GM12878 (cell line): Measurements from ENCODE around the gene KLHL5.

Experiments used
- HDAC2 ChIP-seq: fragments of 200-600 bp; sonication (generic); IDR thresholded peaks from 2 replicates; pipeline ENCODE4 v1.6.1; 2017
- NR2C1 ChIP-seq: fragments of 450-650 bp; IDR thresholded peaks from 2 replicates; pipeline ENCODE4 v1.6.1; 2017; ENCODE audit warnings: antibody characterized with exemption, mild to moderate bottlenecking, moderate library complexity
- POLR2A ChIP-seq: IDR thresholded peaks from 2 replicates; pipeline ENCODE4 v1.6.1; 2011; ENCODE audit warnings: low read depth, mild to moderate bottlenecking, low read length
- POLR2AphosphoS5 ChIP-seq: IDR thresholded peaks from 2 replicates; pipeline ENCODE4 v1.6.1; 2011; ENCODE audit warnings: mild to moderate bottlenecking, low read length, inconsistent platforms
- SIN3A ChIP-seq: IDR thresholded peaks from 2 replicates; pipeline ENCODE4 v1.6.1; 2012; ENCODE audit warnings: low read depth, low read length, improper control_type of control experiment
- TCF3 ChIP-seq: IDR thresholded peaks from 2 replicates; pipeline ENCODE4 v1.6.1; 2012; ENCODE audit warnings: low read depth, mild to moderate bottlenecking, low read length, borderline replicate concordance; ENCODE audit not compliant: insufficient read depth
- TF ChIP-seq, protein P1 (sequence below), 3 experiments: IDR thresholded peaks in 2 of 3; conservative IDR thresholded peaks in 1 of 3; 2 replicates each; pipeline ENCODE4 v1.5.1; 2011; ENCODE audit warnings: low read depth in 3 of 3, low read length in 3 of 3, mild to moderate bottlenecking in 3 of 3, control low read depth in 2 of 3, moderate library complexity in 2 of 3, inconsistent platforms in 1 of 3, mixed read lengths in 1 of 3; ENCODE audit not compliant: control insufficient read depth in 2 of 3, insufficient read depth in 1 of 3; ENCODE audit errors: extremely low read depth in 1 of 3

GRCh38 chr4:39096847-39097246 is 34.8 kb downstream of the KLHL5 start:
- TF ChIP-seq SIN3A, result no peak
- no peak for TF ChIP-seq POLR2AphosphoS5
- no peak for TF ChIP-seq HDAC2
- TF ChIP-seq POLR2A, result no peak
- TF ChIP-seq, protein P1, sequence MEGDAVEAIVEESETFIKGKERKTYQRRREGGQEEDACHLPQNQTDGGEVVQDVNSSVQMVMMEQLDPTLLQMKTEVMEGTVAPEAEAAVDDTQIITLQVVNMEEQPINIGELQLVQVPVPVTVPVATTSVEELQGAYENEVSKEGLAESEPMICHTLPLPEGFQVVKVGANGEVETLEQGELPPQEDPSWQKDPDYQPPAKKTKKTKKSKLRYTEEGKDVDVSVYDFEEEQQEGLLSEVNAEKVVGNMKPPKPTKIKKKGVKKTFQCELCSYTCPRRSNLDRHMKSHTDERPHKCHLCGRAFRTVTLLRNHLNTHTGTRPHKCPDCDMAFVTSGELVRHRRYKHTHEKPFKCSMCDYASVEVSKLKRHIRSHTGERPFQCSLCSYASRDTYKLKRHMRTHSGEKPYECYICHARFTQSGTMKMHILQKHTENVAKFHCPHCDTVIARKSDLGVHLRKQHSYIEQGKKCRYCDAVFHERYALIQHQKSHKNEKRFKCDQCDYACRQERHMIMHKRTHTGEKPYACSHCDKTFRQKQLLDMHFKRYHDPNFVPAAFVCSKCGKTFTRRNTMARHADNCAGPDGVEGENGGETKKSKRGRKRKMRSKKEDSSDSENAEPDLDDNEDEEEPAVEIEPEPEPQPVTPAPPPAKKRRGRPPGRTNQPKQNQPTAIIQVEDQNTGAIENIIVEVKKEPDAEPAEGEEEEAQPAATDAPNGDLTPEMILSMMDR (IDR thresholded peaks at IDR 0.05 in 2 of 3, conservative IDR thresholded peaks at IDR 0.05 in 1 of 3; ENCODE audit: control insufficient read depth in 2 of 3, extremely low read depth in 1 of 3, insufficient read depth in 1 of 3, low read depth in 3 of 3, low read length in 3 of 3), result no peak
- TF ChIP-seq NR2C1, result no peak
- no peak for TF ChIP-seq TCF3
